ENCODE data around the gene WDR86. TPM values are rescaled to one million over a fixed set of nuclear protein-coding genes. Genes with fewer than 3 reads are reported as not detected.

Gene WDR86, protein sequence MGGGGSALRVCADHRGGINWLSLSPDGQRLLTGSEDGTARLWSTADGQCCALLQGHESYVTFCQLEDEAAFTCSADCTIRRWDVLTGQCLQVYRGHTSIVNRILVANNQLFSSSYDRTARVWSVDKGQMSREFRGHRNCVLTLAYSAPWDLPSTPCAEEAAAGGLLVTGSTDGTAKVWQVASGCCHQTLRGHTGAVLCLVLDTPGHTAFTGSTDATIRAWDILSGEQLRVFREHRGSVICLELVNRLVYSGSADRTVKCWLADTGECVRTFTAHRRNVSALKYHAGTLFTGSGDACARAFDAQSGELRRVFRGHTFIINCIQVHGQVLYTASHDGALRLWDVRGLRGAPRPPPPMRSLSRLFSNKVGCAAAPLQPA
- total RNA-seq: 8.6 TPM in 1 of 2 replicates, not detected in the other

DNA sequence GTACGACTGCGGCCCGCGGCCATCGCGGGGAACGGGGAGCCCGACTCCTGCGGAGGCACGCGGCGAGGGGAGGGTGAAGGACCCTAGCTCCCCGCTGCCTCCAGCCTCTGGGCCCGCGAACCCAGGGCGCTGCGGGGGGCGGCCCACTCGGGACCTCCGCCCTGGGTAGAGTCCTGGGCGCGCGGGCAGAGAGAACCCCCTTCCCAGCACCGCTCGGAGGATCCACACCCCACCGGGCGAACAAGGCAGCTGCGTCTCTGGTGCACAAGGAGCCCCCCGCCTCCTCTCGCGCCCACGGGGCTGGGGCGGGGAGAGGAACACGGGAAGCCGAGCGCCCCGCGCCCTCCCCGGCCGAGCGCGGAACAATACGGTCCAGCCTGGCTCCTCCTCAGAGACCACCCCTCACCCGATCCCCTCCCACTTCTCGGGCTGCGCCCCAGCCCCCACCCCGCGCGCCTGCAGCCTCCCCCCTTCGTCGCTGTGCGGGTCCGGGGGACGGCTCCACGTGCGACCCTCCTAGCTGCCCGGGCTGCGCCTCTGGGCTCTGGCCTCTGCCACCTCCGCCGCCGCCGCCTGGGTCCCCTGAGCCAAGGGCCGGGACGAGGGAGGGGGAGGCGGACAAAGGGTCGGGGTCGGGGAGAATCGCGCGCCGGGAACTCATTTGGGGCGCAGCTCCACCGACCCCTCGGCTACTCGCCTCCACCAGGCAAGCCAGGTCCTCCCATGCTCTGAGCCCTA, at the start of gene WDR86:
Gene WDR86 (minus strand): TSS at position 372 of the 738 bp plus-strand sequence. CDS start 449 bp downstream, outside the sequence.

DNA sequence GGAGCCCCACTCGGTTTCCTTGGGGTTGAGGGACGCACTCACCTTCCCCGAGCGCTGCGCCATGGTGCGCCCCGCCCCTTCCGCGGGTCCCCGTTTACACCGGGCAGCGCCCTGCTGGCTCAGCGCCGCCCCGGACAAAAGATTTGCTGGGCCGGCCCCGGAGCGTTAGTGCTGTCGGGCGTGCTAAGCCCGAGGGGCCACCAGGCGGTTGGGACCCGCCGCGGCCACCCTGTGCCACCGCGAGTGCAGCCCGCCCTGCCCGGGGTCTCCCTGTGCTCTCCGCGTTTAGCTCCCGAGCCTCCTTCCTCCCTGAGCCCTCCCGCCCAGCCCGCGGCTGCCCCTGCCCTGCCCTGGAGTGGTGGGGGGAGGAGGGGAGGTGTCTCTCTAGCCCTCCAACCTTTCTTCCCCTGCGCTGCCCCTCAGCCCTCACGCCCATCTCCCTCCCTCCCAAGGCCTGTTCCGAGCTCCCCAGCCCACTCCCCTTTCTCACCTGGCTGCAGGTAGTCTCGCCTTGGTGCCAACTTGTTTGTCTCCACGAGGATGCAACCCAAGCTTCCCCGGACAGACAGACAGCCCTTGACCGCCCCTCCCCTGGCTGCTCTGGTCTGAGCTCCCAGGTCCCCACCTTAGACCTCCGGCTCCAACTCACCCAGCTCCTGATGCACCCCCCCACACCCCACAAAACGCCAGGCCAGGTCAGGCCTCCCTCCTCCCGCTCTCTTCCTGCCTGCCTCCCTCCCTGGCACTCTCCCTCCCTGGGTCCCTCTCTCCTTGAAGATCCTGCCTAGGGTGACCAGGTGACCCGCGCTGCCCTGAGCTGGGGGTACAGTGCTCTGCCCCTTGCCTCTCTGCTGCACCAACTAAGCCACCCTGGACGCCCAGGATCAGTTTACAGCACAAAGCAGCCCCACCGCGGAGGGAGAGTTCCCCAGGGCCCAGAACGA, 30.3 kb upstream of the WDR86 start, which contains the start of gene CRYGN:
Gene CRYGN (minus strand): TSS at position 287 of the 944 bp plus-strand sequence. CDS start 224 bp downstream, at position 63.

DNA sequence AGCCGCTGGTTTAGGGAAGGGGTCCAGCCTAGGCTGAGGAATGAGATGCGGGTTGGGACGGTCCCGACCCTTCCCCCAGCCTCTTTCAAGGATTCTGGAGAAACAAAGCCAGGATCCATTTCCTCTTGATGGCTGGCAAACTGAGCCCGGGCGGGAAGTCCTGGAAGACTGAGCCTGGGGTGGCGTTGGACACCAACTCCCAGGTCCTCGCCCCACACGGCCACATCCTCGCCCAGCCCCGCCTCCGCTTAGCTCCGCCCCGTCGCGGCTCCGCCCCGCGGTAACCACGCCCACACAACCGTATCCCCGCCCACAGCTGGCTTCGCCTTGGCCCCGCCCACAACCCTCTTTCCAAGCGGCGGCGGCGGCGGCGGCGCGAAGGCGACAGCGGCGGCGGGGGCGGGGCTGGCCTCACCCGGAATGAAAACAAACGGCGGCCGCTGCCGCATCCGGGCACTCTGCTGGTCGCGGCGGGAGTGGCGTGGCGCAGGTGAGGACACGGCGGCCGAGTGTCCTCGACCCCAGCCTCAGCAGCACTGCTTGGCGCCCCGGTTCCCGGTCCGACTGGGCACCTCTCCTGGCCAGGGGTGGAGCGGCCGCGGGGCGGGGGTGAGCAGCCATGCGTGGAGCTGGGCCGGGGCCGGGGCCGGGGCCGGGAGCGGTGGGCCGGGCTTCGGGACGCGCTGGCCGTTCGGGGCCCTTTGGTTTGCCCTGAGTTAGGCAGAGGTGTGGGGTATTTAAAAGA, 68.3 kb downstream of the WDR86 start, which contains the start of gene NUB1:
Gene NUB1 (plus strand): TSS at position 456 of the 745 bp plus-strand sequence. CDS start 3,538 bp downstream, outside the sequence.

Other genes with a start within 250 kb of the WDR86 start
- not detected in 2 replicates for gene GBX1, start 242.3 kb downstream of the WDR86 start, total RNA-seq
- gene ASB10, start 222.8 kb downstream of the WDR86 start, total RNA-seq: not detected in 2 replicates
- not detected in 2 replicates for gene H2BK1, start 199.6 kb downstream of the WDR86 start, total RNA-seq
- 71.6 and 85.4 TPM in 2 replicates for gene ABCF2, start 182.8 kb downstream of the WDR86 start, total RNA-seq
- 158 and 194 TPM in 2 replicates for gene CHPF2, start 177.6 kb downstream of the WDR86 start, total RNA-seq
- gene SMARCD3, start 161.3 kb downstream of the WDR86 start, total RNA-seq: 25.7 and 41.3 TPM in 2 replicates
- 31.8 and 47.6 TPM in 2 replicates for gene NUB1, start 68.2 kb downstream of the WDR86 start, total RNA-seq
- gene CRYGN, start 30.1 kb upstream of the WDR86 start, total RNA-seq: not detected in 2 replicates
- 67.1 and 80.8 TPM in 2 replicates for gene RHEB, start 109.9 kb upstream of the WDR86 start, total RNA-seq

Measured in smooth muscle cell of the umbilical artery (primary cell).